Renal cortex interstitium (tissue), 3 donors: Measurements from ENCODE around the gene APEX2. TPM values are rescaled to one million over a fixed set of nuclear protein-coding genes. Genes with fewer than 3 reads are reported as not detected.

Source experiments
- polyA plus RNA-seq, 3 donors: library from polyadenylated mRNA; unstranded; fragments of 120-200 nt; gene quantifications; one replicate each; pipeline ENCODE4 v1.2.1, GENCODE V29; 2013; ENCODE audit not compliant: insufficient read length in 3 of 3

APEX2 gene
- polyA plus RNA-seq, 3 donors = 14.1 to 18.6 (median 15.1) TPM

Other genes with a start within 250 kb of the APEX2 start
- gene ITIH6, start 202.1 kb upstream of the APEX2 start, polyA plus RNA-seq = under 1 TPM in 2 of 3 donors, not detected in 1; 0.03 to 0.05 TPM
- gene MAGED2, start 192.6 kb upstream of the APEX2 start, polyA plus RNA-seq = 100 to 1,000 TPM; 651 to 783 (median 710) TPM
- 100 to 1,000 TPM; 115 to 127 (median 119) TPM for gene TRO, start 79.5 kb upstream of the APEX2 start, polyA plus RNA-seq
- under 1 TPM; 0.48 to 0.64 (median 0.60) TPM for gene PFKFB1, start 6.2 kb upstream of the APEX2 start, polyA plus RNA-seq
- gene ALAS2, start 30.6 kb downstream of the APEX2 start, polyA plus RNA-seq = 10 to 100 TPM; 10.5 to 25.7 (median 13.5) TPM
- not detected for gene PAGE2B, start 74.7 kb downstream of the APEX2 start, polyA plus RNA-seq
- gene PAGE2, start 88.7 kb downstream of the APEX2 start, polyA plus RNA-seq = under 1 TPM in 1 of 3 donors, not detected in 2; 0.36 TPM
- gene PAGE5, start 220.0 kb downstream of the APEX2 start, polyA plus RNA-seq = not detected